Neural cell (in vitro differentiated cells): ENCODE measurements around the gene INO80D.

ENCODE experiments used
- CTCF ChIP-seq: fragments of 450-650 bp; IDR thresholded peaks from 2 replicates; pipeline ENCODE4 v1.5.1; 2014; ENCODE audit warnings: antibody characterized with exemption, mild to moderate bottlenecking, moderate library complexity; ENCODE audit not compliant: poor library complexity, severe bottlenecking
- EP300 ChIP-seq: fragments of 450-650 bp; conservative IDR thresholded peaks from 2 replicates; pipeline ENCODE4 v1.6.1; 2014; ENCODE audit warnings: antibody characterized with exemption, mild to moderate bottlenecking, moderate library complexity; ENCODE audit not compliant: poor library complexity, severe bottlenecking
- EZH2 ChIP-seq: fragments of 200-600, 300-800 bp; shearing (Covaris generic), sonication (generic); IDR thresholded peaks from 2 replicates; pipeline ENCODE4 v1.6.1; 2014; ENCODE audit warnings: antibody characterized with exemption, low read length, borderline replicate concordance, mild to moderate bottlenecking; ENCODE audit not compliant: insufficient read depth, poor library complexity, severe bottlenecking
- POLR2AphosphoS5 ChIP-seq: IDR thresholded peaks from 2 replicates; pipeline ENCODE4 v1.6.1; 2012

- TF ChIP-seq CTCF (no peak), POLR2AphosphoS5 (no peak), EZH2 (no peak), EP300 (no peak)
Observed at GRCh38 chr2:206083602-206084438, 2.2 kb downstream of the INO80D start.
